ENCODE results near the gene EPOP.

EPOP gene

GRCh38 chr17:38705803-38706504 lies 31.2 kb upstream of the EPOP start:
- peak; percentile 36 for DNase-seq (ENCODE audit: low read depth)

GRCh38 chr17:38705523-38705802 lies 30.7 kb upstream of the EPOP start:
- no peak for DNase-seq (ENCODE audit: low read depth)

- DNase-seq (ENCODE audit: low read depth): peak; percentile 58
Observed at GRCh38 chr17:38704606-38705522, 30.1 kb upstream of the EPOP start, which contains the start of gene MLLT6. Gene MLLT6 (plus strand): TSS chr17:38705273. CDS start chr17:38705633, 360 bp downstream.

GRCh38 chr17:38703742-38704605 lies 29.2 kb upstream of the EPOP start:
- DNase-seq (ENCODE audit: low read depth): peak; percentile 82

- DNase-seq (ENCODE audit: low read depth): no peak
Observed at GRCh38 chr17:38702916-38703741, 28.4 kb upstream of the EPOP start.

GRCh38 chr17:38702166-38702915 lies 27.6 kb upstream of the EPOP start:
- peak; percentile 73 for DNase-seq (ENCODE audit: low read depth)

- DNase-seq (ENCODE audit: low read depth): peak; percentile 63
Observed at GRCh38 chr17:38701504-38702165, 26.9 kb upstream of the EPOP start.

GRCh38 chr17:38698760-38699159 lies 24.0 kb upstream of the EPOP start:
- no peak for DNase-seq (ENCODE audit: low read depth)

GRCh38 chr17:38697061-38697820 lies 22.5 kb upstream of the EPOP start:
- no peak for DNase-seq (ENCODE audit: low read depth)

- DNase-seq (ENCODE audit: low read depth): no peak
Observed at GRCh38 chr17:38693700-38694329, 19.1 kb upstream of the EPOP start.

- no peak for DNase-seq (ENCODE audit: low read depth)
Observed at GRCh38 chr17:38691154-38691553, 16.4 kb upstream of the EPOP start.

- DNase-seq (ENCODE audit: low read depth): no peak
Observed at GRCh38 chr17:38690386-38690785, 15.6 kb upstream of the EPOP start.

GRCh38 chr17:38687286-38687685 lies 12.5 kb upstream of the EPOP start:
- DNase-seq (ENCODE audit: low read depth): no peak

GRCh38 chr17:38685491-38685890 lies 10.7 kb upstream of the EPOP start:
- no peak for DNase-seq (ENCODE audit: low read depth)

- no peak for DNase-seq (ENCODE audit: low read depth)
Observed at GRCh38 chr17:38681096-38681495, 6.3 kb upstream of the EPOP start.

- DNase-seq (ENCODE audit: low read depth): no peak
Observed at GRCh38 chr17:38677819-38678218, 3.1 kb upstream of the EPOP start.

GRCh38 chr17:38676706-38677504 lies 2.1 kb upstream of the EPOP start:
- DNase-seq (ENCODE audit: low read depth): peak; percentile 71

All from stimulated activated CD8-positive, alpha-beta memory T cell treated with anti-CD3 and anti-CD28 coated beads, Interleukin-4, amount 100 ng/mL, for 24 hours (primary cell).